A673 (cell line): ENCODE data around the gene CCL17.

Experiments
- CTCF ChIP-seq: fragments of 300-800, 200-600 bp; sonication (generic); conservative IDR thresholded peaks from 2 replicates; pipeline ENCODE4 v1.5.1; 2017; ENCODE audit warnings: low read depth, mild to moderate bottlenecking, antibody characterized with exemption, low read length, moderate library complexity, mixed read lengths
- EZH2 ChIP-seq: fragments of 200-600 bp; sonication (generic); IDR thresholded peaks from 2 replicates; pipeline ENCODE4 v1.6.1; 2017; ENCODE audit warnings: borderline replicate concordance, low read depth, mild to moderate bottlenecking, mixed read lengths, antibody characterized with exemption, low read length; ENCODE audit not compliant: poor library complexity, severe bottlenecking

DNA sequence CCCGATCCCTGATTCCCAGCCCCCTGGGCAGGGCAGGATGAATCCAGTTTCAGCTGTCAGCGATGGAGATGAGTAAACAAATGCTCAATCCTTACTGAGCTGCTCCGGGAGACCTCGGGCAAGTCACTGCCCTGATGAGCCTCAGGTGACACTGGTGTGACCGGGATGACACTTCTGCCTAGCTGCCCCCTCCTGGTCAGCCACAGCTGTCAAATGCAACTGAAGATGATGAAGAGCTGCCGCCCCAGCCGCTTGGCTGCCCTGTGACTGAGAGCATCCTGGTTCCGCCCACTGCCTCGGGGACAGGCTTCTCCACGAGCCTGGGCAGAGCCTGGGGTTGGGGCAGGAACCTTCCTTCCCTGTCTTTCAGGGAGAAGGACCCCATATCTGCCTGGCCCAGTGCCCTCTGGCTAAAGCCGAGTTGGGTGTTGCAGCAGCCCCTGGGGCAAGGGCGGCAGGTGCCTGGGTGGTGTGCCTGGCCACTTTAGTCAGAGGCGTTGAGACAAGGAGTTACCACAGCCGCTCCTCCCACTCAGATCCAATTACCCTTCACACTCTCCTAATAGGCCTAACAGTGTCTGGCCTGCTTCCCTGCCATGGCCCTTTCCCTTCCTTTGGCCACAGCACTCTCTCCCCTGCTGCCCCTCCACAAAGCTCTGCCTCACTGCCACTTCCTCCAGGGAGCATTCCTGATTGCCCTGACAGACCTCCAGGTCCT lies 5.5 kb downstream of the CCL17 start:
- TF ChIP-seq CTCF: no peak
- no peak for TF ChIP-seq EZH2
